D721Med (cell line): Measurements from ENCODE around the gene MARCHF10.

Source experiments
- DNase-seq: peaks from one replicate; pipeline ENCODE4 v3.0.0; 2011; ENCODE audit warnings: low spot score; ENCODE audit not compliant: insufficient read length
- FAIRE-seq: peaks from 2 replicates; lab custom pipeline; 2011; peaks lifted over from hg19 to GRCh38; lab: Jason Lieb, UNC
- TF ChIP-seq, protein P1 (sequence below): IDR thresholded peaks from 2 replicates; pipeline ENCODE4 v1.5.1; 2012; ENCODE audit warnings: mild to moderate bottlenecking, control low read depth; ENCODE audit not compliant: insufficient read depth; ENCODE audit errors: missing control alignments

MARCHF10 gene

DNA sequence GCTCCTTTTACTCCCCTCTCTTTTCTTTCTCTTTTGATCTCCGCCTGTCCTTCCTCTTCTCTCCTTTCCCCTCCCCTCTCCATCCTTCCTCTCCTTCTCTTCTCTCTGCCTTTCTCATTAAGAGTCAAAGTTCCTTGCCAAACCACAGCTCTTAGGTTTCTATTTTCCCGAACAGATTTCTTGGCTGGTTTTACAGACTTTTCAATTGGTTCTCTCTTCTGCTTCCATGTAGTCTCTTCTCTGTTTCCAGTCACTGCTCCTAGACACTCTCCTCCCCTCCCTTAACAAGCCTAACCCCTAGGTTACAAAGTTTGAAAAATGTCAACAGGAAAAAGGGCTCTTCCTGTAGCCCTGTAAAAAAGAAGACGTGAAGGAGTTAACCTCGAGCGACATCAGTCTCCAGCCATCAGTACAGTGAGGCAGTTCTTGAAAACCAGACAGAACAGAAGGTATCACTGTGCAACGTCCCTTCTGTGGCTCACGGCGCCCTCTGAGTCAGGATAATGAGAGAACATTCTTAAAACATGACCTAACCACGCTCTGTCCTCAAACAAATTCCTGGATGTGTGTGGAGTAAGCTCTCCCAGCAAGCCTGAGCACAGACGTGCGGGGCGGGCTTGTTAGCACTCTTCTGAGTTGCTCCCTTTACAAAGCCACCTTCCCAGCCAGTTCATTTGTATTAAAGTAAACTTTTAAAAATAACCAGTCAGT is 11.6 kb upstream of the MARCHF10 start:
- DNase-seq, result no peak
- FAIRE-seq, result no peak
- TF ChIP-seq, protein P1, sequence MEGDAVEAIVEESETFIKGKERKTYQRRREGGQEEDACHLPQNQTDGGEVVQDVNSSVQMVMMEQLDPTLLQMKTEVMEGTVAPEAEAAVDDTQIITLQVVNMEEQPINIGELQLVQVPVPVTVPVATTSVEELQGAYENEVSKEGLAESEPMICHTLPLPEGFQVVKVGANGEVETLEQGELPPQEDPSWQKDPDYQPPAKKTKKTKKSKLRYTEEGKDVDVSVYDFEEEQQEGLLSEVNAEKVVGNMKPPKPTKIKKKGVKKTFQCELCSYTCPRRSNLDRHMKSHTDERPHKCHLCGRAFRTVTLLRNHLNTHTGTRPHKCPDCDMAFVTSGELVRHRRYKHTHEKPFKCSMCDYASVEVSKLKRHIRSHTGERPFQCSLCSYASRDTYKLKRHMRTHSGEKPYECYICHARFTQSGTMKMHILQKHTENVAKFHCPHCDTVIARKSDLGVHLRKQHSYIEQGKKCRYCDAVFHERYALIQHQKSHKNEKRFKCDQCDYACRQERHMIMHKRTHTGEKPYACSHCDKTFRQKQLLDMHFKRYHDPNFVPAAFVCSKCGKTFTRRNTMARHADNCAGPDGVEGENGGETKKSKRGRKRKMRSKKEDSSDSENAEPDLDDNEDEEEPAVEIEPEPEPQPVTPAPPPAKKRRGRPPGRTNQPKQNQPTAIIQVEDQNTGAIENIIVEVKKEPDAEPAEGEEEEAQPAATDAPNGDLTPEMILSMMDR, result no peak

GRCh38 chr17:62818526-62818925 is 10.4 kb upstream of the MARCHF10 start:
- DNase-seq (no peak), FAIRE-seq (no peak)
- TF ChIP-seq, protein P1, result no peak

DNA sequence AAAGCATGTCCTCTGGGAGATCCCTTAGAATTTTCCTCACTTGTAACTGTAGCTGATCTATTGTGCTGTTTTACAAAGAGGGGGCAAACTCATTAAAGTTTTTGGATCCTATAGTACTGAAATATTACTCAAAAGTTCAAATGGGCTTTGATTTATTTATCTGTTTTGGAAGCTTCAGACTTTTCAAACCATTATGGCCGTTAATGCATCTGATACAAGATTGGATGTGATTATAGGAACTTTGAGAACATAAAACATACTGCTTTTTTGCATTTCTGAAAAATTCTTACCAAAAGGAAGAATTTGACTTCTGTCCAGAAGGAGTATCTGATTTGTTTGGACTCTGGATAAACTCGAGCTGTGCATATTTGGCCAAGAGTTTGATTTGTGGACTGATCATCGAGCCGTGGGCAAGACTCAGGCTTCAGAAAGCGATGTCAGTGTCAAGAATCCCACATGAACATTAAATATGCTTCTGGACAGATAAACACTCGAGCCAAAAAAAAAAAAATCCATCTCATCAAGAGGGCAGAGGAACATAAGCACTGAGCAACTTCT is 8.2 kb upstream of the MARCHF10 start:
- DNase-seq (no peak), FAIRE-seq (no peak)
- TF ChIP-seq, protein P1, result no peak

DNA sequence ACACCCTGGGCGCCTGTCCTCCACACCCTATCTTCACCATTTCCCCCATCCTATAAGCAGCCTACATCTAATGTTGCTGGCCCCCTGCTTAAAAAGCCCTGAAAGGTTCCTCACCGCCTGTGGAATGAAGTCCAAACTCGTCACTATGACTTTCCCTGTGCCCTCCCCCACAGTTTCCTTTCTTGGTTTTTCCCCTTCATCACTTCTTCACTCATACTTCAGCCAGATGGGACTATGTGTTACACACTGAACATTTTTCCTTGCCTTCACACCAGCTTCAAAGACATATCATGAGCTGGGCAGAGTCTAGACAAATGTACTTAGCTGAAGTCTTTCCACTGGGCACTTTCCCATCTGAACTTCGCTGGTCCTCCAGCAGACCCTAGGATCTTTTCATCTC is 1.5 kb upstream of the MARCHF10 start:
- no peak for FAIRE-seq
- TF ChIP-seq, protein P1, result no peak

GRCh38 chr17:62808576-62808970 is 459 bp upstream of the MARCHF10 start:
- FAIRE-seq, result no peak
- TF ChIP-seq, protein P1, result no peak
- no peak for DNase-seq

More for the DNA sequence above, 1.5 kb upstream of the MARCHF10 start:
- no peak for DNase-seq

DNA sequence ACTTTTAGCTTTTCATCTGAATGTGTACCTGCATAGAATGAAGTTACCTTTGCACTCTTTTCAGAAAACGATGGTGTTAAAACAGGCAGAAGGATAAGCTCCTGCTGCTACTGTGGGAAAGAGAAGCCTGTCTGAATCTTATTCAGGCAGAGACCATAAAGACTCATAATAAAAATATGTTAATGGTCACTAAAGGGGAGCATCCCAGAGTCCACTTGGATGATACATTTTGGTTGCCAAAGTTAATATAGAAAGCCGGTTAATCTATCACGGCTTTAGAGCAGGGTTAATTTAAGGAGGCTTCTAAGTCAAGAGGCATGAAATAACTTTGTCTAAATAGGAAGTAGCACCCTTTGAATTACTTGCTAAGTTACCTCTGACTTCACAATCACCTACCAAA is 2.9 kb downstream of the MARCHF10 start:
- TF ChIP-seq, protein P1, result no peak
- FAIRE-seq (no peak), DNase-seq (no peak)

DNA sequence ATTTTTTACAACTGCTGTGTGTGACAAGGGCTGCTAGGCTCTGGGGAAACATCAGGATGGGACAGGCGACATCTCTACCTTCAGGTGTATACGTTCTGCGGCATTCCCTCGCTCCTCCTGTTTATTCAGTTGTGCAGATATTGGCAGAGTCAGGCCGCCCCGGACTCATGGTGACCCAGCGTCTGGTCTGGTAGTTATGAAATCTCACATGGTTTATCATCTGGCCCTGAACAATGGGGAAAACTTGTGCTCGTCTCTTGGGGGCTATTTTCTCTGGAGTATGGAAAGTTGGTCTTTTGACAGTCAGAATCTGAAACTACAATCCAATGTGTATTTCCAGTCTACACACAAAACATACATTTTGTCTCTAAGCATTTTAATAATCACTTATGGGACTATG is 3.3 kb downstream of the MARCHF10 start:
- TF ChIP-seq, protein P1, result no peak
- DNase-seq (no peak), FAIRE-seq (no peak)
